ENCODE data around the gene EXOC4.

EXOC4 gene

GRCh38 chr7:134059921-134060320 is 807.0 kb downstream of the EXOC4 start:
- no peak overlapping the region for H3K27ac ChIP-seq
- TF ChIP-seq CTCF (conservative IDR thresholded peaks at IDR 0.05) = no peak

- TF ChIP-seq ZFX (IDR thresholded peaks at IDR 0.05) = no peak
- no peak overlapping the region for H3K27ac ChIP-seq
Observed at GRCh38 chr7:134060874-134061273, 808.0 kb downstream of the EXOC4 start.

- TF ChIP-seq ZFX (IDR thresholded peaks at IDR 0.05) (no peak), CTCF (conservative IDR thresholded peaks at IDR 0.05) (no peak)
- no peak overlapping the region for H3K27ac ChIP-seq
Observed at GRCh38 chr7:134062460-134062859, 809.6 kb downstream of the EXOC4 start.

GRCh38 chr7:134065415-134065814 is 812.5 kb downstream of the EXOC4 start:
- TF ChIP-seq ZFX (IDR thresholded peaks at IDR 0.05) (no peak), CTCF (conservative IDR thresholded peaks at IDR 0.05) (no peak)
- H3K27ac ChIP-seq = no peak overlapping the region

- TF ChIP-seq CTCF (conservative IDR thresholded peaks at IDR 0.05) (no peak), ZFX (IDR thresholded peaks at IDR 0.05) (no peak)
- no peak overlapping the region for H3K27ac ChIP-seq
Observed at GRCh38 chr7:134067164-134067563, 814.3 kb downstream of the EXOC4 start.

GRCh38 chr7:134068670-134069069 is 815.8 kb downstream of the EXOC4 start:
- H3K27ac ChIP-seq = no peak overlapping the region
- TF ChIP-seq CTCF (conservative IDR thresholded peaks at IDR 0.05) (no peak), ZFX (IDR thresholded peaks at IDR 0.05) (no peak)

- no peak overlapping the region for H3K27ac ChIP-seq
- TF ChIP-seq CTCF (conservative IDR thresholded peaks at IDR 0.05) = no peak
- no peak for TF ChIP-seq ZFX (IDR thresholded peaks at IDR 0.05)
Observed at GRCh38 chr7:134069187-134069586, 816.3 kb downstream of the EXOC4 start.

GRCh38 chr7:134070673-134071072 is 817.8 kb downstream of the EXOC4 start:
- TF ChIP-seq CTCF (conservative IDR thresholded peaks at IDR 0.05) (no peak), ZFX (IDR thresholded peaks at IDR 0.05) (no peak)
- H3K27ac ChIP-seq = no peak overlapping the region
